Measurements from ENCODE around the gene EIF5.

The EIF5 gene

DNA sequence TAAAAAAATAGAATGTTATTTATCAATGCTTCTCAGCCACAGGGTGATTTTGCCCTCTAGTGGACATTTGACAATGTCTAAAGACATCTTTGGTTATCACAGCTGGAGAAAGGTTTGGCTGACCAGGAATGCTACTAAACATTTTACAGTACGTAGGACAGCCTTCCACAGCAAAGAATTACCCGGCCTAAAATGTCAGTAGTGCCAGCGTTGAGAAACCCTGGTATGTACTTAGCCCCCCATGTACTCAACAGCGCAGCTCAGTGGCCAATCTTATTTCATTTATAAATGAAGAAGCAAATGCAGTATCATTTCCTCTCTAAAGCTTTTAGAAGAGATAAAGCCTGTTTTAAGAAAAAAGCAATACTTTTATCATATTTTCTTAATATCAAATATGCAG lies 57.0 kb downstream of the EIF5 start:
- Histone ChIP-seq H2AFZ (ENCODE audit: low read length) (no peak overlapping the region), H3K4me2 (ENCODE audit: low read depth, low read length, poor library complexity, severe bottlenecking) (peak overlapping the region; percentile 73), H3K27me3 (ENCODE audit: insufficient read depth, low read length, poor library complexity, severe bottlenecking) (no peaks in the 10 kb centered on the region), H3F3A (ENCODE audit: low read depth) (0 out of 2 replicates have a peak, but pooled peaks cover 5% of the 10 kb centered on the region), H3K4me1 (ENCODE audit: insufficient read depth, low read length, poor library complexity, severe bottlenecking) (peaks cover 58% of the 10 kb centered on the region), H3K9me3 (ENCODE audit: insufficient read depth, low read depth, low read length) (no peaks in the 10 kb centered on the region), H3K9ac (ENCODE audit: low read depth, low read length, poor library complexity, severe bottlenecking) (no peak overlapping the region), H3K4me3 (ENCODE audit: low read length, poor library complexity, severe bottlenecking) (peak overlapping the region; percentile 9), H3K79me2 (ENCODE audit: insufficient read depth, low read length) (peaks cover 97% of the 10 kb centered on the region), H3K9me2 (replicated peaks; ENCODE audit: low read depth, low read length) (no peaks in the 10 kb centered on the region), H4K20me1 (ENCODE audit: insufficient read depth, low read length, poor library complexity, severe bottlenecking) (peaks cover 77% of the 10 kb centered on the region), H3K36me3 (ENCODE audit: insufficient read depth, low read length) (no peaks in the 10 kb centered on the region)
- TF ChIP-seq CTCF (conservative IDR thresholded peaks at IDR 0.05; ENCODE audit: low read length) (peak; percentile 87), EZH2phosphoT487 (IDR thresholded peaks at IDR 0.05; ENCODE audit: borderline replicate concordance) (no peak)

- Histone ChIP-seq H3K27me3 (ENCODE audit: insufficient read depth, low read length, poor library complexity, severe bottlenecking) (no peaks in the 10 kb centered on the region), H3K4me2 (ENCODE audit: low read depth, low read length, poor library complexity, severe bottlenecking) (peak overlapping the region; percentile 73), H2AFZ (ENCODE audit: low read length) (no peak overlapping the region), H3K9me2 (replicated peaks; ENCODE audit: low read depth, low read length) (no peaks in the 10 kb centered on the region), H3K9me3 (ENCODE audit: insufficient read depth, low read depth, low read length) (no peaks in the 10 kb centered on the region), H4K20me1 (ENCODE audit: insufficient read depth, low read length, poor library complexity, severe bottlenecking) (peaks cover 77% of the 10 kb centered on the region), H3K36me3 (ENCODE audit: insufficient read depth, low read length) (no peaks in the 10 kb centered on the region), H3F3A (ENCODE audit: low read depth) (0 out of 2 replicates have a peak, but pooled peaks cover 5% of the 10 kb centered on the region), H3K4me1 (ENCODE audit: insufficient read depth, low read length, poor library complexity, severe bottlenecking) (peaks cover 55% of the 10 kb centered on the region), H3K79me2 (ENCODE audit: insufficient read depth, low read length) (peaks cover 97% of the 10 kb centered on the region), H3K4me3 (ENCODE audit: low read length, poor library complexity, severe bottlenecking) (peak overlapping the region; percentile 9), H3K9ac (ENCODE audit: low read depth, low read length, poor library complexity, severe bottlenecking) (no peak overlapping the region)
- TF ChIP-seq CTCF (conservative IDR thresholded peaks at IDR 0.05; ENCODE audit: low read length) = no peak
- TF ChIP-seq EZH2phosphoT487 (IDR thresholded peaks at IDR 0.05; ENCODE audit: borderline replicate concordance) = no peak
Observed at GRCh38 chr14:103392106-103392505, 58.1 kb downstream of the EIF5 start.

GRCh38 chr14:103392572-103392971 lies 58.5 kb downstream of the EIF5 start:
- peak overlapping the region; percentile 73 for H3K4me2 ChIP-seq (ENCODE audit: low read depth, low read length, poor library complexity, severe bottlenecking)
- H3K9me2 ChIP-seq (replicated peaks; ENCODE audit: low read depth, low read length) = no peaks in the 10 kb centered on the region
- H3K4me3 ChIP-seq (ENCODE audit: low read length, poor library complexity, severe bottlenecking) = peak overlapping the region; percentile 9
- H3K36me3 ChIP-seq (ENCODE audit: insufficient read depth, low read length) = no peaks in the 10 kb centered on the region
- H3K9me3 ChIP-seq (ENCODE audit: insufficient read depth, low read depth, low read length) = no peaks in the 10 kb centered on the region
- no peak overlapping the region for H2AFZ ChIP-seq (ENCODE audit: low read length)
- no peak overlapping the region for H3K9ac ChIP-seq (ENCODE audit: low read depth, low read length, poor library complexity, severe bottlenecking)
- peaks cover 75% of the 10 kb centered on the region for H4K20me1 ChIP-seq (ENCODE audit: insufficient read depth, low read length, poor library complexity, severe bottlenecking)
- H3K4me1 ChIP-seq (ENCODE audit: insufficient read depth, low read length, poor library complexity, severe bottlenecking) = peaks cover 54% of the 10 kb centered on the region
- H3F3A ChIP-seq (ENCODE audit: low read depth) = 0 out of 2 replicates have a peak, but pooled peaks cover 5% of the 10 kb centered on the region
- peaks cover 98% of the 10 kb centered on the region for H3K79me2 ChIP-seq (ENCODE audit: insufficient read depth, low read length)
- H3K27me3 ChIP-seq (ENCODE audit: insufficient read depth, low read length, poor library complexity, severe bottlenecking) = no peaks in the 10 kb centered on the region
- no peak for TF ChIP-seq CTCF (conservative IDR thresholded peaks at IDR 0.05; ENCODE audit: low read length)
- TF ChIP-seq EZH2phosphoT487 (IDR thresholded peaks at IDR 0.05; ENCODE audit: borderline replicate concordance) = no peak
